Sigmoid colon (tissue), 7 donors: ENCODE results near the gene PIGZ. TPM values are rescaled to one million over a fixed set of nuclear protein-coding genes. Genes with fewer than 3 reads are reported as not detected.

Experiments used
- DNase-seq: peaks from one replicate; pipeline ENCODE4 v3.0.0-alpha.2; 2019
- H3K27ac ChIP-seq, 4 donors: fragments of 200-600 bp; sonication (generic); one replicate each; pipeline ENCODE4 v1.5.1; 2016 to 2019; ENCODE audit warnings: mild to moderate bottlenecking in 1 of 4
- H3K27me3 ChIP-seq, 3 donors: fragments of 200-600 bp; sonication (generic); one replicate each; pipeline ENCODE4 v1.5.1; 2019; ENCODE audit warnings: mild to moderate bottlenecking in 1 of 3
- H3K36me3 ChIP-seq, 4 donors: fragments of 200-600 bp; sonication (generic); one replicate each; pipeline ENCODE4 v1.5.1; 2016 to 2019
- H3K4me1 ChIP-seq, 4 donors: fragments of 200-600 bp; sonication (generic); one replicate each; pipeline ENCODE4 v1.5.1; 2017 to 2019
- H3K4me3 ChIP-seq, 4 donors: fragments of 200-600 bp; sonication (generic); one replicate each; pipeline ENCODE4 v1.5.1; 2017 to 2019; ENCODE audit warnings: mild to moderate bottlenecking in 2 of 4, moderate library complexity in 1 of 4
- H3K9me3 ChIP-seq, 4 donors: fragments of 200-600 bp in 3 of 4; sonication (generic) in 3 of 4; one replicate each; pipeline versions ENCODE4 v1.5.1 to v1.6.1; 2013 to 2019
- EP300 ChIP-seq, 4 donors: sonication (generic); formaldehyde crosslinking; IDR thresholded peaks; one replicate each; pipeline ENCODE4 v1.6.1; 2017; ENCODE audit warnings: antibody characterized with exemption in 4 of 4
- POLR2A ChIP-seq, 2 donors: fragments of 450-650 bp; IDR thresholded peaks; one replicate each; pipeline ENCODE4 v1.6.1; 2016; ENCODE audit warnings: antibody characterized with exemption in 2 of 2, mild to moderate bottlenecking in 2 of 2, moderate library complexity in 2 of 2
- POLR2AphosphoS5 ChIP-seq, 4 donors: sonication (generic); formaldehyde crosslinking; IDR thresholded peaks; one replicate each; pipeline ENCODE4 v1.6.1; 2017; ENCODE audit warnings: antibody characterized with exemption in 4 of 4
- WGBS, 2 donors: extraction: QIAGEN DNeasy Blood & Tissue Kit; methylation state at CpG; one replicate each; pipeline ENCODE4 v1.1.7; 2013; 5-methylcytosine and 5-hydroxymethylcytosine counted together
- intact Hi-C: fragments of 100-400 bp; cut with DNase I; formaldehyde crosslinking; loops from one replicate; pipeline ENCODE4 v1.15.1; 2023
- polyA plus RNA-seq, 3 donors: library from polyadenylated mRNA; stranded (reverse); fragments of 200-250 nt; gene quantifications; one replicate each; pipeline ENCODE4 v1.2.3, GENCODE V29; 2013
- total RNA-seq, 4 donors: library from RNA; depleted of rRNA; stranded (reverse); fragments of >200 nt; gene quantifications; one replicate each; pipeline ENCODE4 v1.1.0, GENCODE V29; 2016
- TF ChIP-seq, protein P1 (sequence below), 4 experiments: fragments of 450-650 bp in 3 of 4; fragments of 200-600 bp in 1 of 4; IDR thresholded peaks; one replicate each; pipeline ENCODE4 v1.5.1; 2016 to 2019; ENCODE audit warnings: antibody characterized with exemption in 4 of 4, mild to moderate bottlenecking in 3 of 4, moderate library complexity in 2 of 4
- donor health status: healthy with polysubstance abuse.
- donor health status: Bipolar disorder and iron deficiency.
- donor health status: healthy.

PIGZ gene
- total and polyA plus RNA-seq, 7 donors, result 8.6 to 60.8 (median 23.4) TPM

DNA sequence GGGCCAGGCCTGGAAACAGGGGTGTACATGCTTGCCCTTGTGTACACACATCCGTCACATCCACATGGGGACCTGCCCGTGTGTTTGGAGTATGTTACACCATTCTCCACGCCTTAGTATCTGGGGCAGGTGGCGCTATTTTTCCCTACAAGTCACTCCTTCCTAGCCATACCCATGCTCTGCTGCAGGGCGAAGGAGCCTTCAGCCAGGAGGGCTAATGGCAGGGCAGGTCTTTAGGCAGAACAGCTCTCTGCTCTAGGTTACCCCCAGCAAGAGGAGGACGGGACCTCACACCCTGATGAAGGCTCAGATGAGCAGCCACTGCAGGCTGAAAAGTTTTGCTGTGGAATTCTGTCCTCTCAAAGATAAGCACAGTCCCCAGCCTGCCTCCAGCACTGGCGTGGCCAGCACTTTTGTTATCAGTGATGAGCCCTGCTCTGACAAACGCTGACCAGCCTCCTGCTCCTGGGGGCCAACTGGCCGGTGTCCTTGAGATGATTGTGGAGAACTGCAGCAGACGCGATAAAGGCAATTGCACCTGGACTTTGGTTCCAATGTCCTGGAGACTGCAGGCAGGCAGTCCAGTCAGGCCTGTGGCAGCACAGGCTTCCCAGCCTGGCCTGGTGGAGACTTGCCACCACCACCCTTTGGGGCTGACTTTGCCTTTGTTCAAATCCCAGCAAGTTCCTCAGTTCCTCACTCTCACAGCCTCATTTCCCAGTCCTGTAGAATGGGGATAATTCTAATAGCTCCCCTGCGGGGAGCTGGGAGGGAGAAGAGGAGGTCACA, 19.8 kb upstream of the PIGZ start:
- no peaks in the 10 kb centered on the region for H3K9me3 ChIP-seq
- H3K4me3 ChIP-seq, result no peak overlapping the region
- H3K27me3 ChIP-seq, result peaks cover 0 to 4% (median 0%) of the 10 kb centered on the region in 3 donors
- TF ChIP-seq EP300 (IDR thresholded peaks at IDR 0.05) (no peak), POLR2AphosphoS5 (IDR thresholded peaks at IDR 0.05) (no peak), POLR2A (IDR thresholded peaks at IDR 0.05) (no peak)
- TF ChIP-seq, protein P1, sequence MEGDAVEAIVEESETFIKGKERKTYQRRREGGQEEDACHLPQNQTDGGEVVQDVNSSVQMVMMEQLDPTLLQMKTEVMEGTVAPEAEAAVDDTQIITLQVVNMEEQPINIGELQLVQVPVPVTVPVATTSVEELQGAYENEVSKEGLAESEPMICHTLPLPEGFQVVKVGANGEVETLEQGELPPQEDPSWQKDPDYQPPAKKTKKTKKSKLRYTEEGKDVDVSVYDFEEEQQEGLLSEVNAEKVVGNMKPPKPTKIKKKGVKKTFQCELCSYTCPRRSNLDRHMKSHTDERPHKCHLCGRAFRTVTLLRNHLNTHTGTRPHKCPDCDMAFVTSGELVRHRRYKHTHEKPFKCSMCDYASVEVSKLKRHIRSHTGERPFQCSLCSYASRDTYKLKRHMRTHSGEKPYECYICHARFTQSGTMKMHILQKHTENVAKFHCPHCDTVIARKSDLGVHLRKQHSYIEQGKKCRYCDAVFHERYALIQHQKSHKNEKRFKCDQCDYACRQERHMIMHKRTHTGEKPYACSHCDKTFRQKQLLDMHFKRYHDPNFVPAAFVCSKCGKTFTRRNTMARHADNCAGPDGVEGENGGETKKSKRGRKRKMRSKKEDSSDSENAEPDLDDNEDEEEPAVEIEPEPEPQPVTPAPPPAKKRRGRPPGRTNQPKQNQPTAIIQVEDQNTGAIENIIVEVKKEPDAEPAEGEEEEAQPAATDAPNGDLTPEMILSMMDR (IDR thresholded peaks at IDR 0.05), result no peak
- H3K27ac ChIP-seq, result no peak overlapping the region
- DNase-seq, result peak; percentile 40
- no peaks in the 10 kb centered on the region for H3K36me3 ChIP-seq
- 23 to 64% methylated on average over 12 of the region's 12 CpGs for WGBS, 2 donors
- intact Hi-C loops, result no loop called here
- H3K4me1 ChIP-seq, result no peaks in the 10 kb centered on the region

DNA sequence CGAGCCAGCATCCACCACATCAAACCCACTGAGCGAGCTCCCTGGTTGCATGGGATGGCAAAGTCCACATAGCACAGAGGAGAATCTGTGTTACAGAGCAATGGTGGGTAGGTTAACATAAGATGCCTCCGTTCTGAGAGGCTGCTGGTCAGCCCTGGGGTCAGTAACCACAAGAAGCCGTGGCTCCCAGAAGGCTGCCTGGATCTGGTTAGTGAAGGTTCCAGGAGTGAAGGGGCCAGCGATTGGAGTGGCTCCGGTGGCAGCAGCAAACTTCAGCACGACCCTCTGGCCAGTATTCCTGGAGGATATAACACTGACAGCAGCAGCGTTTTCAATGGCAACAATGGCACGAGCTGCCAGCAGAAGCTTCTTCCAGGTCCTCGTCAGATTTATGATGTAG, 18.4 kb upstream of the PIGZ start:
- intact Hi-C loops, result no loop called here
- Histone ChIP-seq H3K36me3 (no peaks in the 10 kb centered on the region), H3K4me3 (no peak overlapping the region), H3K9me3 (no peaks in the 10 kb centered on the region), H3K4me1 (no peaks in the 10 kb centered on the region), H3K27me3 (peaks cover 0 to 4% (median 0%) of the 10 kb centered on the region in 3 donors), H3K27ac (no peak overlapping the region)
- WGBS, 2 donors, result 84 to 85% methylated on average over 10 of the region's 10 CpGs
- TF ChIP-seq POLR2AphosphoS5 (IDR thresholded peaks at IDR 0.05) (no peak), POLR2A (IDR thresholded peaks at IDR 0.05) (no peak), EP300 (IDR thresholded peaks at IDR 0.05) (no peak)
- TF ChIP-seq, protein P1 (IDR thresholded peaks at IDR 0.05), result no peak
- no peak for DNase-seq

DNA sequence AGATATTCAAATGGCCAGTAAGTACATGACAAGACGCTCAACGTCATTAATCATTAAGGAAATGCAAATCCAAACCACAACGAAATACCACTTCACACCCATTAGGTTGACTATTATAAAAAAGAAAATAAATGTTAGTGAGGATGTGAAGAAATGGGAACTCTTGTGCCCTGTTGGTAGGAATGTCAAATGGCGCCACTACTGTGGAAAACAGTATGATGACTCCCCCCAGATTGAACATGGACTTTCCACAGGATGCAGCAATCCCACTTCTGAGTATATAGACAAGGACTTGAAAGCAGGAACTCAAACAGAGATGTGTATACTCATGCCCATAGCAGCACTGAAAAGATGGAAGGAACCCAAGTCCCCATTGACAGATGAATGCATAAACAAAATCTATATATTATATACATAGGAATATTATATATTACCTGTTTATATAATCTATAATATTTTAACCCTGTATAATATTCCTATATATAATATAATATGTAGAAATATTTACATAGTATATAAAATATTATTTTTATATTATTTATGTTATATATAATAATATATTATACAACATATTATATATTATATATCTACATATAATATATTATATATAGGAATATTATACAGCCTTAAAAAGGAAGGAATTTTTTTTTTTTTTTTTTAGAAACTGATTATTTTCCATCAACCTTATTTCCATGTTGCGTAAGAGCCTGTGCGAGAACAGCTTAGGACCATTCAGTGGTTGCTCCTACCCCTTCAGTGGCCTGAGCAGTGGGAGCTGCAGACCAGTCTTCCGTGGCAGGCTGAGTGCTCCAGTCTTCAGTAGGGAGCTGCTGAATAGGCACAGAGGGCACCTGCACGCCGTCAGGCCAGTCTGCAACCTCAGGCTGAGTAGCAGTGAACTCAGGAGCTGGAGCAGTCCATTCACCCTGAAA, 17.6 kb upstream of the PIGZ start:
- no peaks in the 10 kb centered on the region for H3K4me1 ChIP-seq
- no peak overlapping the region for H3K4me3 ChIP-seq
- H3K9me3 ChIP-seq, result no peaks in the 10 kb centered on the region
- peak; percentile 14 for DNase-seq
- H3K27ac ChIP-seq, result no peak overlapping the region
- 92 to 94% methylated on average over 9 of the region's 9 CpGs for WGBS, 2 donors
- intact Hi-C loops, result no loop called here
- H3K36me3 ChIP-seq, result no peaks in the 10 kb centered on the region
- peaks cover 0 to 4% (median 0%) of the 10 kb centered on the region in 3 donors for H3K27me3 ChIP-seq
- TF ChIP-seq, protein P1 (IDR thresholded peaks at IDR 0.05), result no peak
- TF ChIP-seq EP300 (IDR thresholded peaks at IDR 0.05), result no peak
- no peak for TF ChIP-seq POLR2A (IDR thresholded peaks at IDR 0.05)
- no peak for TF ChIP-seq POLR2AphosphoS5 (IDR thresholded peaks at IDR 0.05)

DNA sequence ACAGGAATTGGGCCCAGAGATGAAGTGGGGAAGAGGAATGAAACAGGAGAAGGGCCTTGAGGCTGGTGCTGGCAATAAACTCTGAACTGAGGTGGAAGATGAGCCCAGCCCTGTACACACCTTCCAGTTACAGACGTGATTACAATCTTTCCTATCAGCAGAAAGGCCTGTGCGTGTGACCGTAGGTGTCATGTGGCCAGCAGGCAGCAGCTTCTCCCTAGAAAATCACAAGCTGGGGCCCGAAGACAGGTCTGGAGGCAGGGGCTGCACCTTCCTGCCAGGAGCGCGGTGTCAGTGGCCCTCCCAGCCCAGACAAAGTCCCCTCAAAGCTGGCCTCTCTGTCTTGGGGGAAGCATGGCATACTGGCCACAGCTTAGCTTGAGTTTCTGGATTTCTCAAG, 16.7 kb upstream of the PIGZ start:
- no peak for DNase-seq
- intact Hi-C loops, result no loop called here
- Histone ChIP-seq H3K36me3 (no peaks in the 10 kb centered on the region), H3K9me3 (no peaks in the 10 kb centered on the region), H3K4me1 (no peaks in the 10 kb centered on the region), H3K27me3 (peaks cover 0 to 4% (median 0%) of the 10 kb centered on the region in 3 donors), H3K4me3 (no peak overlapping the region), H3K27ac (no peak overlapping the region)
- no peak for TF ChIP-seq POLR2AphosphoS5 (IDR thresholded peaks at IDR 0.05)
- TF ChIP-seq EP300 (IDR thresholded peaks at IDR 0.05), result no peak
- no peak for TF ChIP-seq POLR2A (IDR thresholded peaks at IDR 0.05)
- TF ChIP-seq, protein P1 (IDR thresholded peaks at IDR 0.05), result no peak
- 63 to 80% methylated on average over 6 of the region's 6 CpGs for WGBS, 2 donors
